Smooth muscle cell (in vitro differentiated cells): ENCODE measurements around the gene CMBL. TPM values are rescaled to one million over a fixed set of nuclear protein-coding genes. Genes with fewer than 3 reads are reported as not detected.

Source experiments
- DNase-seq: peaks from one replicate; lab custom pipeline; 2025; ENCODE audit not compliant: unreplicated experiment; lab: John Stamatoyannopoulos, UW
- H2AFZ ChIP-seq: fragments of 200-600 bp; sonication (generic); 2 replicates; pipeline ENCODE4 v1.6.0; 2016; ENCODE audit warnings: antibody characterized with exemption, low read depth, mild to moderate bottlenecking
- H3F3A ChIP-seq: fragments of 200-600 bp; sonication (generic); 2 replicates; pipeline ENCODE4 v1.6.0; 2017; ENCODE audit warnings: antibody characterized with exemption, low read depth
- H3K27ac ChIP-seq: fragments of 200-600 bp; sonication (generic); 2 replicates; pipeline ENCODE4 v1.5.1; 2016; ENCODE audit warnings: low read depth, mild to moderate bottlenecking
- H3K27me3 ChIP-seq: fragments of 200-600 bp; sonication (generic); 2 replicates; pipeline ENCODE4 v1.6.1; 2016; ENCODE audit warnings: low read depth, mild to moderate bottlenecking
- H3K36me3 ChIP-seq: fragments of 200-600 bp; sonication (generic); 2 replicates; pipeline ENCODE4 v1.5.1; 2016; ENCODE audit warnings: low read depth
- H3K4me1 ChIP-seq: fragments of 200-600 bp; sonication (generic); 2 replicates; pipeline ENCODE4 v1.5.1; 2016; ENCODE audit warnings: low read depth
- H3K4me2 ChIP-seq: fragments of 200-600 bp; sonication (generic); 2 replicates; pipeline ENCODE4 v1.6.0; 2016; ENCODE audit warnings: mild to moderate bottlenecking
- H3K4me3 ChIP-seq: fragments of 200-600 bp; sonication (generic); 2 replicates; pipeline ENCODE4 v1.5.1; 2016; ENCODE audit warnings: mild to moderate bottlenecking
- H3K79me2 ChIP-seq: fragments of 200-600 bp; sonication (generic); 2 replicates; pipeline ENCODE4 v1.6.0; 2016; ENCODE audit warnings: low read depth, mild to moderate bottlenecking
- H3K9ac ChIP-seq: fragments of 200-600 bp; sonication (generic); 2 replicates; pipeline ENCODE4 v1.6.0; 2016; ENCODE audit warnings: low read depth
- H3K9me3 ChIP-seq: fragments of 200-600 bp; sonication (generic); replicated peaks from 2 replicates; pipeline ENCODE4 v1.5.1; 2016; ENCODE audit warnings: low read depth
- H4K20me1 ChIP-seq: fragments of 200-600 bp; sonication (generic); 2 replicates; pipeline ENCODE4 v1.6.0; 2016; ENCODE audit warnings: low read depth
- CTCF ChIP-seq: fragments of 200-600 bp; sonication (generic); IDR thresholded peaks from 2 replicates; pipeline ENCODE4 v1.5.1; 2017; ENCODE audit warnings: borderline replicate concordance, mild to moderate bottlenecking, antibody characterized with exemption; ENCODE audit not compliant: insufficient read depth, poor library complexity, severe bottlenecking
- WGBS: methylation state at CpG from one replicate; pipeline ENCODE4 v1.1.7; 2016; ENCODE audit warnings: low lambda C conversion rate; 5-methylcytosine and 5-hydroxymethylcytosine counted together
- polyA plus RNA-seq: library from polyadenylated mRNA; unstranded; fragments of >200 nt; fragmentation: Nextera tagmentation; extraction: Ambion mirVana; gene quantifications from 2 replicates; pipeline ENCODE4 v1.2.1, GENCODE V29; 2016
- total RNA-seq: library from RNA; depleted of rRNA; stranded (reverse); fragments of >200 nt; gene quantifications from 2 replicates; pipeline ENCODE4 v1.2.3, GENCODE V29; 2014

The CMBL gene
- total and polyA plus RNA-seq, 2 experiments from 2014 or later = 6.3 to 12.0 TPM

GRCh38 chr5:10303201-10303600, 4.5 kb downstream of the CMBL start:
- 96% methylated on average over 2 of the region's 2 CpGs for WGBS
- Histone ChIP-seq H3K27ac (no peak overlapping the region), H3K9ac (no peak overlapping the region), H3K4me1 (no peaks in the 10 kb centered on the region), H3K36me3 (no peaks in the 10 kb centered on the region), H3K4me3 (no peak overlapping the region), H3K79me2 (no peaks in the 10 kb centered on the region), H3K9me3 (no peaks in the 10 kb centered on the region), H2AFZ (no peak overlapping the region), H4K20me1 (no peaks in the 10 kb centered on the region), H3K4me2 (no peak overlapping the region), H3F3A (no peaks in the 10 kb centered on the region), H3K27me3 (no peaks in the 10 kb centered on the region)
- no peak for TF ChIP-seq CTCF
- no peak for DNase-seq

- Histone ChIP-seq H4K20me1 (no peaks in the 10 kb centered on the region), H3K4me3 (no peak overlapping the region), H3K4me1 (no peaks in the 10 kb centered on the region), H3K36me3 (no peaks in the 10 kb centered on the region), H3K79me2 (no peaks in the 10 kb centered on the region), H3K27me3 (no peaks in the 10 kb centered on the region), H2AFZ (no peak overlapping the region), H3K4me2 (no peak overlapping the region), H3K27ac (no peak overlapping the region), H3F3A (no peaks in the 10 kb centered on the region), H3K9ac (no peak overlapping the region), H3K9me3 (no peaks in the 10 kb centered on the region)
- no peak for DNase-seq
- TF ChIP-seq CTCF = no peak
- 91% methylated on average over 11 of the region's 11 CpGs for WGBS
Measured at GRCh38 chr5:10301842-10302610, 5.7 kb downstream of the CMBL start.

GRCh38 chr5:10301266-10301665, 6.4 kb downstream of the CMBL start:
- Histone ChIP-seq H3K4me1 (no peaks in the 10 kb centered on the region), H3K36me3 (no peaks in the 10 kb centered on the region), H3K9me3 (no peaks in the 10 kb centered on the region), H3K27ac (no peak overlapping the region), H3K79me2 (no peaks in the 10 kb centered on the region), H3K4me2 (no peak overlapping the region), H3K27me3 (no peaks in the 10 kb centered on the region), H2AFZ (no peak overlapping the region), H3F3A (no peaks in the 10 kb centered on the region), H3K4me3 (no peak overlapping the region), H4K20me1 (no peaks in the 10 kb centered on the region), H3K9ac (no peak overlapping the region)
- no peak for DNase-seq
- WGBS = 90% methylated on average over 7 of the region's 7 CpGs
- TF ChIP-seq CTCF = no peak

GRCh38 chr5:10300246-10300645, 7.5 kb downstream of the CMBL start:
- no peak overlapping the region for H3K4me3 ChIP-seq
- no peak for DNase-seq

More at GRCh38 chr5:10300246-10300645, 7.5 kb downstream of the CMBL start:
- Histone ChIP-seq H3K9ac (no peak overlapping the region), H3K27me3 (no peaks in the 10 kb centered on the region), H3K4me1 (no peaks in the 10 kb centered on the region), H3K27ac (no peak overlapping the region), H2AFZ (no peak overlapping the region), H3K9me3 (no peaks in the 10 kb centered on the region), H3K36me3 (no peaks in the 10 kb centered on the region), H3K79me2 (no peaks in the 10 kb centered on the region), H4K20me1 (no peaks in the 10 kb centered on the region), H3K4me2 (no peak overlapping the region), H3F3A (no peaks in the 10 kb centered on the region)
- 93% methylated on average over 5 of the region's 5 CpGs for WGBS
- TF ChIP-seq CTCF = no peak
